Skin epidermis (tissue), 12 donors: ENCODE data around the gene HMCN2.

Source experiments
- H3K27ac ChIP-seq, 21 experiments: fragments of 200-600 bp; sonication (generic) in 11 of 21; one replicate each; pipeline ENCODE4 v1.5.0; 2020; ENCODE audit warnings: mild to moderate bottlenecking in 3 of 21, inconsistent platforms in 2 of 21, moderate library complexity in 2 of 21
- H3K4me3 ChIP-seq, 7 experiments: fragments of 200-600 bp; sonication (generic) in 2 of 7; one replicate each; pipeline ENCODE4 v1.5.0; 2020; ENCODE audit warnings: inconsistent platforms in 2 of 7, mild to moderate bottlenecking in 2 of 7, moderate library complexity in 1 of 7

HMCN2 gene

GRCh38 chr9:130378875-130379648, 113.5 kb downstream of the HMCN2 start:
- Histone ChIP-seq H3K4me3 (no peak overlapping the region), H3K27ac (no peak overlapping the region)

- H3K27ac ChIP-seq = no peak overlapping the region
Observed at GRCh38 chr9:130379649-130379970, 114.0 kb downstream of the HMCN2 start.

GRCh38 chr9:130380920-130381469, 115.4 kb downstream of the HMCN2 start:
- H3K27ac ChIP-seq = no peak overlapping the region
- H3K4me3 ChIP-seq = no peak overlapping the region

More at GRCh38 chr9:130379649-130379970, 114.0 kb downstream of the HMCN2 start:
- H3K4me3 ChIP-seq = no peak overlapping the region

GRCh38 chr9:130381660-130382059, 116.1 kb downstream of the HMCN2 start:
- H3K4me3 ChIP-seq = no peak overlapping the region
- no peak overlapping the region for H3K27ac ChIP-seq

GRCh38 chr9:130382096-130382495, 116.5 kb downstream of the HMCN2 start:
- H3K4me3 ChIP-seq = no peak overlapping the region
- H3K27ac ChIP-seq = no peak overlapping the region

GRCh38 chr9:130382636-130383349, 117.2 kb downstream of the HMCN2 start:
- no peak overlapping the region for H3K4me3 ChIP-seq
- no peak overlapping the region for H3K27ac ChIP-seq

GRCh38 chr9:130383350-130383715, 117.8 kb downstream of the HMCN2 start:
- H3K27ac ChIP-seq = no peak overlapping the region

GRCh38 chr9:130383979-130384676, 118.6 kb downstream of the HMCN2 start:
- H3K27ac ChIP-seq = no peak overlapping the region
- H3K4me3 ChIP-seq = no peak overlapping the region

More at GRCh38 chr9:130383350-130383715, 117.8 kb downstream of the HMCN2 start:
- no peak overlapping the region for H3K4me3 ChIP-seq

GRCh38 chr9:130385257-130385656, 119.7 kb downstream of the HMCN2 start:
- Histone ChIP-seq H3K4me3 (no peak overlapping the region), H3K27ac (no peak overlapping the region)

GRCh38 chr9:130387398-130387797, 121.8 kb downstream of the HMCN2 start:
- Histone ChIP-seq H3K27ac (no peak overlapping the region), H3K4me3 (no peak overlapping the region)

GRCh38 chr9:130387905-130388304, 122.3 kb downstream of the HMCN2 start:
- Histone ChIP-seq H3K4me3 (no peak overlapping the region), H3K27ac (no peak overlapping the region)

GRCh38 chr9:130390390-130390789, 124.8 kb downstream of the HMCN2 start:
- H3K27ac ChIP-seq = no peak overlapping the region
- H3K4me3 ChIP-seq = no peak overlapping the region

GRCh38 chr9:130390986-130391385, 125.4 kb downstream of the HMCN2 start:
- H3K27ac ChIP-seq = no peak overlapping the region
- H3K4me3 ChIP-seq = no peak overlapping the region

- Histone ChIP-seq H3K4me3 (no peak overlapping the region), H3K27ac (no peak overlapping the region)
Observed at GRCh38 chr9:130391866-130392265, 126.3 kb downstream of the HMCN2 start.

- Histone ChIP-seq H3K27ac (no peak overlapping the region), H3K4me3 (no peak overlapping the region)
Observed at GRCh38 chr9:130393681-130394071, 128.1 kb downstream of the HMCN2 start.

- no peak overlapping the region for H3K4me3 ChIP-seq
Observed at GRCh38 chr9:130394320-130394719, 128.8 kb downstream of the HMCN2 start.

GRCh38 chr9:130394814-130395470, 129.4 kb downstream of the HMCN2 start:
- Histone ChIP-seq H3K27ac (no peak overlapping the region), H3K4me3 (no peak overlapping the region)

More at GRCh38 chr9:130394320-130394719, 128.8 kb downstream of the HMCN2 start:
- H3K27ac ChIP-seq = no peak overlapping the region

GRCh38 chr9:130395810-130396435, 130.4 kb downstream of the HMCN2 start:
- H3K27ac ChIP-seq = no peak overlapping the region
- no peak overlapping the region for H3K4me3 ChIP-seq

- no peak overlapping the region for H3K4me3 ChIP-seq
- H3K27ac ChIP-seq = no peak overlapping the region
Observed at GRCh38 chr9:130396581-130396980, 131.0 kb downstream of the HMCN2 start.
